ENCODE data around the gene EPB41. TPM values are rescaled to one million over a fixed set of nuclear protein-coding genes. Genes with fewer than 3 reads are reported as not detected.
"Not testable (repeated sequence)": the region's sequence is repeated elsewhere in the genome, so short reads cannot be mapped to it uniquely, and the experiment has no call there.

EPB41 gene
- total RNA-seq, 5 donors from 2014 or later (not counting 1 experiment from before 2014, with no cell fraction given) = 199 to 257 (median 241) TPM

DNA sequence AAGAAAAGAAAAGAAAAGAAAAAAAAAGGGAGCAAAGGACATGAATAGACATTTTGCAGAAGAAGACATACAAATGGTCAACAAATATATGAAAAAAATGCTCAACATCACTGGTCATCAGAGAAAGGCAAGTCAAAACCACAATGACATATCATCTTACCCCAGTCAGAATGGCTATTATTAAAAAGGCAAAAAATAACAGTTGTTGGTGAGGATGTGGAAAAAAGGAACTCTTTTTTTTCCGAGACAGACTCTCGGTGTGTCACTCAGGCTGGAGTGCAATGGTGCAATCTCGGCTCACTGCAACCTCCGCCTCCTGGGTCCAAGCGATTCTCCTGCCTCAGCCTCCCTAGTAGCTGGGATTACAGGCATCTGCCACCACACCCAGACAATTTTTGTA lies 39.2 kb upstream of the EPB41 start:
- not testable (repeated sequence) for H3K36me3 Mint-ChIP-seq, H3K4me1 Mint-ChIP-seq

DNA sequence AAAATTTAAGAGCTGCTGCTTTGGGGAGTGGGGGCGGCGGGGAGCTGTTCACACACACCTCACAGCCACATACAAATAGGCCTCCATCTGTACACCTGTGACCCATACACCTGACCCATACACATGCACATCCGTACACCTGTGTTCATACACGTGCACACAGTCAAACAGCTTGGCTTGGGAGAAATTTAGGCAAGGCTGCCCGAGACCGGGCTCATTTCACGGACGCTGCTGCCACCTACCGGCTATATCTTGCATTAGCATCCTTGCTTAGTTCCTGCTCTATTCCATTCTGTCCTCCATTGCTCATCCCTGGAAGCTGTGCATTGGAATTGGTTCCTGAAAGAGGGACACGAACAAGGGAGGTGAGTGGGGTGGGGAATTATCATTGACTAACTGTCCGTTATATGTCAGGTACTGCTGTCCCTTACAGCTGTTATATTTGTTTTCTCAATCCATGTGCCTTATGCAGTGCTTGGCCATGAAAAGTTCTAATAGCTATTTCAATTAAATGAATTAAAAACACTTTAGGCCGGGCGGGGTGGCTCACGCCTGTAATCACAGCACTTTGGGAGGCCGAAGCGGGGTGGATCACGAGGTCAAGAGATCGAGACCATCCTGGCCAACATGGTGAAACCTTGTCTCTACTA lies 37.1 kb upstream of the EPB41 start:
- H3K4me3 Mint-ChIP-seq = no peak overlapping the region
- POLR2A ChIA-PET = interaction anchor here (0.5 to 0.7 kb wide), 5 partner anchors 126 to 879 kb away, joined by 3 to 7 read pairs (median 5); no protein-coding TSS in a partner anchor

More for the DNA sequence above, 39.2 kb upstream of the EPB41 start:
- POLR2A ChIA-PET; H3K9me3 ChIP-seq; H3K27ac Mint-ChIP-seq; H3K36me3 ChIP-seq (ENCODE audit: control insufficient read depth in 2 of 2, extremely low read depth in 1 of 2, insufficient read depth in 1 of 2, low read length in 1 of 2); H3K4me3 ChIP-seq (ENCODE audit: control insufficient read depth in 1 of 2, extremely low read depth in 1 of 2, low read length in 1 of 2); DNase-seq; H3K27ac ChIP-seq (ENCODE audit: low read length); H3K4me1 ChIP-seq (ENCODE audit: control insufficient read depth in 1 of 2, extremely low read depth in 1 of 2, insufficient read depth in 2 of 2, low read length in 2 of 2); H3K9me3 Mint-ChIP-seq; H3K4me3 Mint-ChIP-seq; ATAC-seq (replicated peaks in 1 of 4): not testable (repeated sequence)
- H3K27me3 Mint-ChIP-seq = peaks cover 4 to 14% of the 10 kb centered on the region in 2 donors
- CTCF ChIA-PET = interaction anchor here (0.7 to 5.2 kb wide), 7 partner anchors 90 to 516 kb away, joined by 3 to 26 read pairs (median 4); no protein-coding TSS in a partner anchor
- 33% methylated on average over 4 of the region's 5 CpGs for WGBS (ENCODE audit: insufficient coverage)
- H3K27me3 ChIP-seq (replicated peaks in 1 of 2; ENCODE audit: control insufficient read depth in 2 of 2, extremely low read depth in 1 of 2, insufficient read depth in 2 of 2, low read length in 1 of 2) = peaks cover 0 to 16% of the 10 kb centered on the region in 2 experiments

DNA sequence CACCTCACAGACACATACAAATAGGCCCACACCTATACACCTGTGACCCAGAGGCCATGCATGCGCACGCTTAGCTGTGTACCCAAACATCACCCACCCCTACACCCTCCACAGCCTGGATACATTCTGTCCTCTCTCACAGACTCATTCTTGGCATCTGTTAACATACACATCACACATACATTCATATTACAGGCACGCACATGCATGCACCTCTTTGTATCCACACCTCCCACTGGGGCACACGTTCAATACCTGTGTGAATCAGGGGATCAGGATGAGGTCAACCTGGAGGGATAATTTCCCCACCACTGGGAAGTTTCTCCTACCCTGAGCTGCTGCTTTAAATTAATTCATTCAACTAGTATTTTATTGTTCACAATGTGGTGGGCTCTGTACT lies 35.6 kb upstream of the EPB41 start:
- H3K27me3 Mint-ChIP-seq = peaks cover under 1 to 3% of the 10 kb centered on the region in 2 donors
- no peak overlapping the region for H3K4me3 ChIP-seq (ENCODE audit: control insufficient read depth in 1 of 2, extremely low read depth in 1 of 2, low read length in 1 of 2)
- no peak for DNase-seq
- H3K4me1 ChIP-seq (ENCODE audit: control insufficient read depth in 1 of 2, extremely low read depth in 1 of 2, insufficient read depth in 2 of 2, low read length in 2 of 2) = peaks cover 3 to 20% of the 10 kb centered on the region in 2 experiments
- H3K36me3 ChIP-seq (ENCODE audit: control insufficient read depth in 2 of 2, extremely low read depth in 1 of 2, insufficient read depth in 1 of 2, low read length in 1 of 2) = no peaks in the 10 kb centered on the region
- peaks cover 0 to 11% of the 10 kb centered on the region in 2 experiments for H3K27me3 ChIP-seq (replicated peaks in 1 of 2; ENCODE audit: control insufficient read depth in 2 of 2, extremely low read depth in 1 of 2, insufficient read depth in 2 of 2, low read length in 1 of 2)
- H3K27ac Mint-ChIP-seq = no peak overlapping the region
- WGBS (ENCODE audit: insufficient coverage) = 93% methylated on average over 2 of the region's 4 CpGs
- ATAC-seq (replicated peaks in 1 of 4) = no peak
- no peaks in the 10 kb centered on the region for H3K9me3 Mint-ChIP-seq
- ChIA-PET POLR2A (no interaction called here), CTCF (interaction anchor here in 1 of 2 donors (0.6 to 6.9 kb wide), 3 partner anchors 155 to 519 kb away, joined by 3 to 92 read pairs (median 23); no protein-coding TSS in a partner anchor)
- H3K4me1 Mint-ChIP-seq = peaks cover 14 to 16% (median 15%) of the 10 kb centered on the region in 3 donors
- no peaks in the 10 kb centered on the region for H3K36me3 Mint-ChIP-seq
- no peak overlapping the region for H3K4me3 Mint-ChIP-seq
- no peak overlapping the region for H3K27ac ChIP-seq (ENCODE audit: low read length)
- no peaks in the 10 kb centered on the region for H3K9me3 ChIP-seq

More for the DNA sequence above, 37.1 kb upstream of the EPB41 start:
- Mint-ChIP-seq H3K9me3 (no peaks in the 10 kb centered on the region), H3K4me1 (peaks cover 6 to 8% (median 8%) of the 10 kb centered on the region in 3 donors), H3K27me3 (peaks cover 4 to 9% of the 10 kb centered on the region in 2 donors), H3K27ac (no peak overlapping the region), H3K36me3 (no peaks in the 10 kb centered on the region)
- 21% methylated on average over 13 of the region's 18 CpGs for WGBS (ENCODE audit: insufficient coverage)
- no peak overlapping the region for H3K27ac ChIP-seq (ENCODE audit: low read length)
- peak; percentile 29 to 89 (median 69) for DNase-seq
- H3K9me3 ChIP-seq = no peaks in the 10 kb centered on the region
- ATAC-seq (replicated peaks in 1 of 4) = peak; percentile 77 to 83 (median 80)
- H3K4me1 ChIP-seq (ENCODE audit: control insufficient read depth in 1 of 2, extremely low read depth in 1 of 2, insufficient read depth in 2 of 2, low read length in 2 of 2) = peaks cover 2 to 11% of the 10 kb centered on the region in 2 experiments
- no peaks in the 10 kb centered on the region for H3K36me3 ChIP-seq (ENCODE audit: control insufficient read depth in 2 of 2, extremely low read depth in 1 of 2, insufficient read depth in 1 of 2, low read length in 1 of 2)
- H3K27me3 ChIP-seq (replicated peaks in 1 of 2; ENCODE audit: control insufficient read depth in 2 of 2, extremely low read depth in 1 of 2, insufficient read depth in 2 of 2, low read length in 1 of 2) = peaks cover 0 to 16% of the 10 kb centered on the region in 2 experiments
- CTCF ChIA-PET = interaction anchor here (0.5 to 6.9 kb wide), 43 partner anchors 8 to 886 kb away, joined by 3 to 92 read pairs (median 4); partner anchors contain the start of genes SRSF4 (in 1 of the 2), TAF12 (in 1 of the 2) and YTHDF2 (in 1 of the 2)
- H3K4me3 ChIP-seq (ENCODE audit: control insufficient read depth in 1 of 2, extremely low read depth in 1 of 2, low read length in 1 of 2) = no peak overlapping the region

DNA sequence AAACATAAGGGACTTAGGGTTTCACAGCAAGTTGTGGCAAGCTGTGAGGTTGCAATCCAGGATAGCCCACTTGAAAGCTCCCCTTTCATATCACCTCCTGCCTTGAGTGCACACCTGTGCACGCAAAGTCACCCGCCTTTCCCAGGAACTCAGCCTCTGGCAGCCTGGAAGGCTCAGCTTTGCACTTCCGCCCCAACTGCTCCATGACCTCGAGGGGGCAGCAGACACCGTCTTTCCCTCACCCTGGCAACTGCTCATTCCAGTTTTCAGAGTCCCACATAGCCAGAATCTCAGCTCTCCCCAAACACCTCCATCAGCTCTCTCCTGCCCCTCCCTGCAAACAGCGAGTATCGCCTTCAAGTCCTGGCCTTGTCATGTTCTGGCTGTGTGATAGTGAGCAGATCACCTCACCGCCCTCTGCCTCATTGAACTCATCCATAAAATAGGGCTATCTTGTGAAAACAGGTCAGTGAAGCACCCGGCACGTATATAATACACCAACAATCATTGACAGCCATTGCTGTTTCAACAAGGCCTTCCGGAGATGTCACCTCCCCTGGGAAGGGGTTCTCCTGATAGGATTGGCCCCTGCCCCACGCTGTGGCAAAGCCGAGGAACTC lies 32.2 kb upstream of the EPB41 start:
- no peak overlapping the region for H3K27ac ChIP-seq (ENCODE audit: low read length)
- no peaks in the 10 kb centered on the region for H3K36me3 Mint-ChIP-seq
- no peaks in the 10 kb centered on the region for H3K27me3 Mint-ChIP-seq
- H3K9me3 ChIP-seq = no peaks in the 10 kb centered on the region
- ChIA-PET POLR2A (no interaction called here), CTCF (interaction anchor here (0.5 to 6.9 kb wide), 21 partner anchors 12 to 1213 kb away, joined by 3 to 92 read pairs (median 4); no protein-coding TSS in a partner anchor)
- peaks cover 40 to 43% (median 41%) of the 10 kb centered on the region in 3 donors for H3K4me1 Mint-ChIP-seq
- peak; percentile 49 to 88 (median 71) for DNase-seq
- peak overlapping the region in 1 of 2 donors; percentile 37 for H3K27ac Mint-ChIP-seq
- WGBS (ENCODE audit: insufficient coverage) = 30% methylated on average over 8 of the region's 13 CpGs
- H3K9me3 Mint-ChIP-seq = no peaks in the 10 kb centered on the region
- peak in 1 of 4 experiments; percentile 13 for ATAC-seq (replicated peaks in 1 of 4)
- no peaks in the 10 kb centered on the region for H3K36me3 ChIP-seq (ENCODE audit: control insufficient read depth in 2 of 2, extremely low read depth in 1 of 2, insufficient read depth in 1 of 2, low read length in 1 of 2)
- peaks cover 26 to 48% of the 10 kb centered on the region in 2 experiments for H3K4me1 ChIP-seq (ENCODE audit: control insufficient read depth in 1 of 2, extremely low read depth in 1 of 2, insufficient read depth in 2 of 2, low read length in 2 of 2)
- H3K4me3 ChIP-seq (ENCODE audit: control insufficient read depth in 1 of 2, extremely low read depth in 1 of 2, low read length in 1 of 2) = no peak overlapping the region
- no peak overlapping the region for H3K4me3 Mint-ChIP-seq
- H3K27me3 ChIP-seq (replicated peaks in 1 of 2; ENCODE audit: control insufficient read depth in 2 of 2, extremely low read depth in 1 of 2, insufficient read depth in 2 of 2, low read length in 1 of 2) = peaks cover 0 to under 1% of the 10 kb centered on the region in 2 experiments

DNA sequence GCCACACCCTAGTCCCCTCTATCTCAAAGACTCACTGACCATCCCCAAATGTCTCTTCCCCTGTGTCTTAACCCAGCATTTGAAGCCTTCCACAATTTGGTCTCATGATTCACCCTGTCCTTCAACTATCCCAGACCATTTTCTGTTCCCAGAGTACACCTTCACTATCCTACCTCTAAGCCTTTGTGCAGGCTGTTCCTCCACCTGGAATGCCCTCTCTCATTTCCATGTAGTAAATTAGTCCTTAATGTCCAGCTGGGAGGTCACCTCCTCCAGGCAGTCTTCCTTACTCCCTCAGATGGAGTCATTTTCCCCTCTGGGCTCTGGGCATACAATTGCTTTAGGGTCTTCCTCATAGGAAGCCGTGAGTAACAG lies 31.1 kb upstream of the EPB41 start:
- no peak overlapping the region for H3K4me3 Mint-ChIP-seq
- POLR2A ChIA-PET = no interaction called here
- ATAC-seq (replicated peaks in 1 of 4) (no peak), DNase-seq (no peak)
- WGBS (ENCODE audit: insufficient coverage) = no CpG with 5 or more reads among the region's 1 CpG
- H3K36me3 Mint-ChIP-seq = no peaks in the 10 kb centered on the region
- H3K9me3 Mint-ChIP-seq = no peaks in the 10 kb centered on the region
- CTCF ChIA-PET = interaction anchor here (0.5 to 6.9 kb wide), 3 partner anchors 151 to 153 kb away, joined by 4 to 92 read pairs (median 59); no protein-coding TSS in a partner anchor
- no peaks in the 10 kb centered on the region for H3K27me3 Mint-ChIP-seq
- H3K9me3 ChIP-seq = no peaks in the 10 kb centered on the region
- H3K27ac Mint-ChIP-seq = peak overlapping the region; percentile 28 to 60
- peaks cover 46 to 47% (median 47%) of the 10 kb centered on the region in 3 donors for H3K4me1 Mint-ChIP-seq
- no peaks in the 10 kb centered on the region for H3K27me3 ChIP-seq (replicated peaks in 1 of 2; ENCODE audit: control insufficient read depth in 2 of 2, extremely low read depth in 1 of 2, insufficient read depth in 2 of 2, low read length in 1 of 2)
- H3K4me1 ChIP-seq (ENCODE audit: control insufficient read depth in 1 of 2, extremely low read depth in 1 of 2, insufficient read depth in 2 of 2, low read length in 2 of 2) = peaks cover 30 to 53% of the 10 kb centered on the region in 2 experiments
- H3K36me3 ChIP-seq (ENCODE audit: control insufficient read depth in 2 of 2, extremely low read depth in 1 of 2, insufficient read depth in 1 of 2, low read length in 1 of 2) = no peaks in the 10 kb centered on the region
- H3K27ac ChIP-seq (ENCODE audit: low read length) = no peak overlapping the region
- H3K4me3 ChIP-seq (ENCODE audit: control insufficient read depth in 1 of 2, extremely low read depth in 1 of 2, low read length in 1 of 2) = no peak overlapping the region

DNA sequence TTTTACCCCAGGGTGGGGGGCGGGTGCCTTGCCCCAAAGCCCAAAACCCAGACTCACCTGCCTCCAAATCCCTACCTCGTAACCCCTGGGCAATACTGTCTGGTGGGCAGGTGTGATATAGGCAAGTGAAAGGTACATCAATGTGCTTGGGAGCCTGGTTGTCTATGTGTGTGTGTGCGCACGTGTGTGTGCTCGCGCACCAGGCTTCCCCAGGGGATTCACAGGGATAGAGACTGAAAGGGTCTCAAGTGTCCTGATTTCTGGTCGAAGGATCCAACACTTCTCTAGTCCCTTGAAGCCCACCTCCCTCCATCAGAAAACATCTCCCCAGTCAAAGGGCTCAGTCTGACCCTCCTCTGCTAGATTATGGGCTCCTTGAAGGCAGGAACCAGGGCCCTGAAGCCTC lies 28.9 kb upstream of the EPB41 start:
- CTCF ChIA-PET = interaction anchor here (0.6 to 3.0 kb wide), 18 partner anchors 28 to 813 kb away, joined by 3 to 59 read pairs (median 4); partner anchors contain the start of genes EPB41 (in 1 of the 2), SRSF4 (in 1 of the 2), TAF12 (in 1 of the 2) and YTHDF2 (in 1 of the 2)
- H3K9me3 Mint-ChIP-seq = no peaks in the 10 kb centered on the region
- POLR2A ChIA-PET = interaction anchor here (0.6 to 1.0 kb wide), 3 partner anchors 40 to 103 kb away, joined by 4 to 6 read pairs (median 5); no protein-coding TSS in a partner anchor
- peaks cover 58 to 63% (median 59%) of the 10 kb centered on the region in 3 donors for H3K4me1 Mint-ChIP-seq
- Histone ChIP-seq H3K36me3 (ENCODE audit: control insufficient read depth in 2 of 2, extremely low read depth in 1 of 2, insufficient read depth in 1 of 2, low read length in 1 of 2) (no peaks in the 10 kb centered on the region), H3K9me3 (no peaks in the 10 kb centered on the region), H3K27me3 (replicated peaks in 1 of 2; ENCODE audit: control insufficient read depth in 2 of 2, extremely low read depth in 1 of 2, insufficient read depth in 2 of 2, low read length in 1 of 2) (no peaks in the 10 kb centered on the region), H3K4me3 (ENCODE audit: control insufficient read depth in 1 of 2, extremely low read depth in 1 of 2, low read length in 1 of 2) (no peak overlapping the region), H3K4me1 (ENCODE audit: control insufficient read depth in 1 of 2, extremely low read depth in 1 of 2, insufficient read depth in 2 of 2, low read length in 2 of 2) (peaks cover 30 to 66% of the 10 kb centered on the region in 2 experiments), H3K27ac (ENCODE audit: low read length) (peak overlapping the region; percentile 68)
- H3K27ac Mint-ChIP-seq = peak overlapping the region; percentile 73 to 83
- ATAC-seq (replicated peaks in 1 of 4) (no peak), DNase-seq (peak in 2 of 35 experiments; percentile 5 to 23)
- H3K4me3 Mint-ChIP-seq = peak overlapping the region in 2 of 3 donors; percentile 6 to 92
- H3K36me3 Mint-ChIP-seq = no peaks in the 10 kb centered on the region
- 100% methylated on average over 1 of the region's 7 CpGs for WGBS (ENCODE audit: insufficient coverage)
- H3K27me3 Mint-ChIP-seq = no peaks in the 10 kb centered on the region
